HepG2 (cell line): ENCODE data around the gene VWA5B1.

ENCODE experiments used
- EP300 ChIP-seq, 3 experiments: sonication (generic) in 1 of 3; formaldehyde crosslinking in 1 of 3; IDR thresholded peaks; 2 replicates each; pipeline versions ENCODE4 v1.5.1 to v1.6.1; 2011 to 2020; ENCODE audit warnings: low read depth in 2 of 3, low read length in 2 of 3, borderline replicate concordance in 1 of 3, improper control_type of control experiment in 1 of 3, mild to moderate bottlenecking in 1 of 3, missing genetic modification reagents in 1 of 3, moderate library complexity in 1 of 3
- FIP1L1 ChIP-seq: fragments of 200-400 bp; formaldehyde crosslinking; IDR thresholded peaks from 2 replicates; pipeline ENCODE4 v1.6.1; 2018; ENCODE audit warnings: low read depth, mild to moderate bottlenecking, low read length, moderate library complexity, borderline replicate concordance; ENCODE audit not compliant: insufficient read depth
- FUBP1 ChIP-seq: sonication (generic); formaldehyde crosslinking; IDR thresholded peaks from 2 replicates; pipeline ENCODE4 v1.5.1; 2020; ENCODE audit warnings: missing genetic modification reagents, mild to moderate bottlenecking, borderline replicate concordance
- MXI1 ChIP-seq: IDR thresholded peaks from 3 replicates; pipeline ENCODE4 v1.6.1; 2012; ENCODE audit warnings: low read depth, low read length, inconsistent platforms, borderline replicate concordance
- POLR2A ChIP-seq, 2 experiments: IDR thresholded peaks; 2 replicates each; pipeline ENCODE4 v1.6.1; 2011; ENCODE audit warnings: low read depth in 2 of 2, low read length in 2 of 2, mild to moderate bottlenecking in 1 of 2, moderate library complexity in 1 of 2; ENCODE audit not compliant: insufficient read depth in 1 of 2
- RNF2 ChIP-seq: fragments of 450-650 bp; conservative IDR thresholded peaks from 2 replicates; pipeline ENCODE4 v1.6.1; 2016; ENCODE audit warnings: low read depth
- SMC3 ChIP-seq: IDR thresholded peaks from 2 replicates; pipeline ENCODE4 v1.6.1; 2011; ENCODE audit warnings: low read length, improper control_type of control experiment
- SP1 ChIP-seq, 2 experiments: fragments of 450-650 bp in 1 of 2; sonication (generic) in 1 of 2; formaldehyde crosslinking in 1 of 2; IDR thresholded peaks; 2 replicates each; pipeline versions ENCODE4 v1.4.0 to v1.6.1; 2016 to 2020; ENCODE audit warnings: missing genetic modification reagents in 1 of 2
- U2AF2 ChIP-seq: fragments of 200-400 bp; formaldehyde crosslinking; IDR thresholded peaks from 2 replicates; pipeline ENCODE4 v1.6.1; 2017; ENCODE audit warnings: low read depth, mild to moderate bottlenecking, low read length
- YY1 ChIP-seq: IDR thresholded peaks from 2 replicates; pipeline ENCODE4 v1.6.1; 2011; ENCODE audit warnings: low read length, low read depth, moderate library complexity, mild to moderate bottlenecking; ENCODE audit not compliant: insufficient read depth, insufficient replicate concordance
- ZBTB43 ChIP-seq: sonication (generic); formaldehyde crosslinking; conservative IDR thresholded peaks from 2 replicates; pipeline ENCODE4 v1.4.0; 2020; ENCODE audit warnings: missing genetic modification reagents
- ZKSCAN1 ChIP-seq: fragments of 150-350 bp; IDR thresholded peaks from 2 replicates; pipeline ENCODE4 v1.6.1; 2014; ENCODE audit warnings: low read length
- ZNF24 ChIP-seq: fragments of 450-650 bp; IDR thresholded peaks from 2 replicates; pipeline ENCODE4 v1.6.1; 2017; ENCODE audit warnings: antibody characterized with exemption, mild to moderate bottlenecking

GRCh38 chr1:20389571-20389970 lies 98.9 kb downstream of the VWA5B1 start:
- TF ChIP-seq EP300 (IDR thresholded peaks at IDR 0.05; ENCODE audit: low read depth in 2 of 2, low read length in 2 of 2): no peak
- TF ChIP-seq EP300 (CRISPR knock-in tag; IDR thresholded peaks at IDR 0.05; ENCODE audit: borderline replicate concordance): no peak
- TF ChIP-seq MXI1: no peak
- TF ChIP-seq FIP1L1: no peak
- no peak for TF ChIP-seq SMC3
- TF ChIP-seq ZNF24: no peak
- TF ChIP-seq ZKSCAN1: no peak
- TF ChIP-seq SP1 (IDR thresholded peaks at IDR 0.05): no peak
- no peak for TF ChIP-seq SP1 (CRISPR knock-in tag; IDR thresholded peaks at IDR 0.05)
- TF ChIP-seq U2AF2: no peak
- no peak for TF ChIP-seq YY1
- TF ChIP-seq FUBP1 (CRISPR knock-in tag): no peak
- no peak for TF ChIP-seq POLR2A (IDR thresholded peaks at IDR 0.05; ENCODE audit: insufficient read depth in 1 of 2, low read depth in 2 of 2, low read length in 2 of 2)
- TF ChIP-seq ZBTB43 (CRISPR knock-in tag): no peak
- no peak for TF ChIP-seq RNF2
